ENCODE data around the gene SLC19A1.
A peak's percentile ranks its signal among the peaks of the same experiment; 100 is the strongest.

DNA sequence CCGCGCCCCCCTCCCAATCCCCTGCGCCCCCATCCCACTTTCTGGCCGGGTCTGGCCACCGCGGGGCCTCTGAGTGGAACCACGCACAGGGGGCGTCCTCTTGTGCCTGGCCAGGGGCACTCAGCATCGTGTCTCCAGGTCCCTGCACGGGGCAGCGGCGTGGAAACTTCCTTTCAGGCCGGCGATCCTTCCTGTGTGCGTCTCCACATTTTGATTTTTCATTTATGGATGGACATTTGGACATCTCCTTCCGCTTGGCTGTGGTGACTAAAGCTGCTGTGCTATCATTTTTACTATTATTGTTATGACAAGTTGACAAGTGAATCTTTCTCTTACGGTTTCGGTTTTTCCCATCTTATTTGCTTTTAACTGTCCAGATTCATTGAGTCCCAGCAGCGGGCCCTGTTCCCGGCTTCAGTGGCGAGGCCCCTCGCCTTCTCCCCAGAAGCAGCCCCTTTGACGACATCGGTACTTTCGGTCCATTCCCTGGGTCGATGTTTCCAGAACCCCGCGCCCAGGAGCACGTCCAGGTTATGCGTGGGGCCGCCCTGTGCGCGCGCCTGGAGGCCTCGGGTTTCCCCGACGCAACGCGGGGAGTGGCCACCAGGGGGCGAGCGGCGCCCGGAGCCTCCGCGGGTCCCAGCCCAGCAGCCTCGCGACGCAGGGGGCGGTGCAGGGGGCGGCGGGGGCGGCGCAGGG is 12.4 kb upstream of the SLC19A1 start:
- TF ChIP-seq, protein P1, sequence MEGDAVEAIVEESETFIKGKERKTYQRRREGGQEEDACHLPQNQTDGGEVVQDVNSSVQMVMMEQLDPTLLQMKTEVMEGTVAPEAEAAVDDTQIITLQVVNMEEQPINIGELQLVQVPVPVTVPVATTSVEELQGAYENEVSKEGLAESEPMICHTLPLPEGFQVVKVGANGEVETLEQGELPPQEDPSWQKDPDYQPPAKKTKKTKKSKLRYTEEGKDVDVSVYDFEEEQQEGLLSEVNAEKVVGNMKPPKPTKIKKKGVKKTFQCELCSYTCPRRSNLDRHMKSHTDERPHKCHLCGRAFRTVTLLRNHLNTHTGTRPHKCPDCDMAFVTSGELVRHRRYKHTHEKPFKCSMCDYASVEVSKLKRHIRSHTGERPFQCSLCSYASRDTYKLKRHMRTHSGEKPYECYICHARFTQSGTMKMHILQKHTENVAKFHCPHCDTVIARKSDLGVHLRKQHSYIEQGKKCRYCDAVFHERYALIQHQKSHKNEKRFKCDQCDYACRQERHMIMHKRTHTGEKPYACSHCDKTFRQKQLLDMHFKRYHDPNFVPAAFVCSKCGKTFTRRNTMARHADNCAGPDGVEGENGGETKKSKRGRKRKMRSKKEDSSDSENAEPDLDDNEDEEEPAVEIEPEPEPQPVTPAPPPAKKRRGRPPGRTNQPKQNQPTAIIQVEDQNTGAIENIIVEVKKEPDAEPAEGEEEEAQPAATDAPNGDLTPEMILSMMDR (conservative IDR thresholded peaks at IDR 0.05): peak; percentile 67
- TF ChIP-seq EZH2 (IDR thresholded peaks at IDR 0.05; ENCODE audit: low read depth): no peak

Measured in PC-9 (cell line).